HG03135 (cell line): ENCODE measurements around the gene ZZZ3.
"Not testable (repeated sequence)": the region's sequence is repeated elsewhere in the genome, so short reads cannot be mapped to it uniquely, and the experiment has no call there.

Source experiments
- ATAC-seq: cut with Tn5 transposase; IDR thresholded peaks from one replicate; pipeline ENCODE4 v1.9.1; 2021; ENCODE audit warnings: mild to moderate bottlenecking, moderate library complexity; ENCODE audit not compliant: unreplicated experiment

The ZZZ3 gene

GRCh38 chr1:77671836-77672235, 10.6 kb downstream of the ZZZ3 start:
- no peak for ATAC-seq

- ATAC-seq: no peak
These were observed 12.1 kb downstream of the ZZZ3 start for GRCh38 chr1:77670330-77670729.

- no peak for ATAC-seq
These were observed 13.5 kb downstream of the ZZZ3 start for GRCh38 chr1:77668924-77669449.

- ATAC-seq: no peak
These were observed 17.4 kb downstream of the ZZZ3 start for GRCh38 chr1:77664939-77665516.

- ATAC-seq: no peak
These were observed 20.8 kb downstream of the ZZZ3 start for GRCh38 chr1:77661696-77662095.

GRCh38 chr1:77659879-77660593, 22.4 kb downstream of the ZZZ3 start:
- ATAC-seq: peak; percentile 62

- no peak for ATAC-seq
These were observed 24.2 kb downstream of the ZZZ3 start for GRCh38 chr1:77658271-77658670.

GRCh38 chr1:77655431-77655974, 27.0 kb downstream of the ZZZ3 start:
- no peak for ATAC-seq

- ATAC-seq: no peak
These were observed 29.4 kb downstream of the ZZZ3 start for GRCh38 chr1:77652970-77653516.

GRCh38 chr1:77652268-77652667, 30.2 kb downstream of the ZZZ3 start:
- ATAC-seq: no peak

- no peak for ATAC-seq
These were observed 33.3 kb downstream of the ZZZ3 start for GRCh38 chr1:77649127-77649526.

GRCh38 chr1:77646224-77646623, 36.2 kb downstream of the ZZZ3 start:
- ATAC-seq: not testable (repeated sequence)

- no peak for ATAC-seq
These were observed 39.0 kb downstream of the ZZZ3 start for GRCh38 chr1:77643456-77643855.

- no peak for ATAC-seq
These were observed 39.5 kb downstream of the ZZZ3 start for GRCh38 chr1:77642941-77643340.

GRCh38 chr1:77642196-77642595, 40.3 kb downstream of the ZZZ3 start:
- ATAC-seq: no peak

GRCh38 chr1:77639557-77640069, 42.8 kb downstream of the ZZZ3 start:
- ATAC-seq: no peak

GRCh38 chr1:77639056-77639455, 43.4 kb downstream of the ZZZ3 start:
- ATAC-seq: no peak

- no peak for ATAC-seq
These were observed 45.6 kb downstream of the ZZZ3 start for GRCh38 chr1:77636864-77637263.
